GM12872 (cell line): ENCODE measurements around the gene IL20.

Source experiments
- TF ChIP-seq, protein P1 (sequence below): IDR thresholded peaks from 3 replicates; pipeline ENCODE4 v1.5.1; 2011; ENCODE audit warnings: low read depth, mild to moderate bottlenecking, low read length, moderate library complexity; ENCODE audit not compliant: insufficient read depth

IL20 gene

DNA sequence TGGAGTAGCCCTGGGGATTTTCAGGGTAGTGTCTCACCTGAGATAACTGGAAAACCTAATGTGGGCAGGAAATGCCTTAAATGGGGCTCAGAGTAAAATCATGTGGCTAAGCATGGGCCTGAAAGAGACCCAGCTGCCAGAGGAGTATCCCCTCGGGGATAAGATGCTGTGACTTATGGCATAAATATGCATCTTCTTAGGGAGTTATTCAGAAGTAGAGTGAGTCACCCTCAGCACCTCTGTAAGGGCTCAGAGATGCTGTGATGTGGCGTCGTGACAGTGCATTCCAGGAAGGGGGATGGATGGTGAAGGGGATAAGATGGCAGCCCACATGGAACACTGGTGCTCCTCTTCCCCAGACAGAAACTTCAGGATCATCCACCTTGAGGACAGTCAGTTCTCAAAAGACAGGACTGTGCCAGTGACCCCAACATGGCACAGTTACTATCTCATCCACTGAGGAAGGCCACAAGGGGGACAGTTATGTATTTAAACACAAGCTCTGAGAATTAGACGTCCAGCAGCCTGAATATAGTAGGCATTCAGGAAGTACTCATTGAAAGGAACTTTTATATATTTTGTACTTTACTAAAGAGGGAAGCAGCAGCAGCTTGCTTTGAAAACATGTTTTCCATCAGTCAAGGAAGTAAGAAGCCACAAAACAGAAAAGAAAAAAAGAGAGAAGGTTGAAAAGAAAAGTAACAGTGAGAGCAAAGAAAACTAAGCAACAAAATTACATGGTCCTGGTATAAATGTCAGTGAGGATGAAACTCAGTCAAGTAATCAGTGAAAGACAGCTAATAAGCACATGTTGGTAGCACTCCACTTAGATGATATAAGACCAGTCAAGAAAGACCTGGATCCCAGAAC is 40.1 kb downstream of the IL20 start:
- TF ChIP-seq, protein P1, sequence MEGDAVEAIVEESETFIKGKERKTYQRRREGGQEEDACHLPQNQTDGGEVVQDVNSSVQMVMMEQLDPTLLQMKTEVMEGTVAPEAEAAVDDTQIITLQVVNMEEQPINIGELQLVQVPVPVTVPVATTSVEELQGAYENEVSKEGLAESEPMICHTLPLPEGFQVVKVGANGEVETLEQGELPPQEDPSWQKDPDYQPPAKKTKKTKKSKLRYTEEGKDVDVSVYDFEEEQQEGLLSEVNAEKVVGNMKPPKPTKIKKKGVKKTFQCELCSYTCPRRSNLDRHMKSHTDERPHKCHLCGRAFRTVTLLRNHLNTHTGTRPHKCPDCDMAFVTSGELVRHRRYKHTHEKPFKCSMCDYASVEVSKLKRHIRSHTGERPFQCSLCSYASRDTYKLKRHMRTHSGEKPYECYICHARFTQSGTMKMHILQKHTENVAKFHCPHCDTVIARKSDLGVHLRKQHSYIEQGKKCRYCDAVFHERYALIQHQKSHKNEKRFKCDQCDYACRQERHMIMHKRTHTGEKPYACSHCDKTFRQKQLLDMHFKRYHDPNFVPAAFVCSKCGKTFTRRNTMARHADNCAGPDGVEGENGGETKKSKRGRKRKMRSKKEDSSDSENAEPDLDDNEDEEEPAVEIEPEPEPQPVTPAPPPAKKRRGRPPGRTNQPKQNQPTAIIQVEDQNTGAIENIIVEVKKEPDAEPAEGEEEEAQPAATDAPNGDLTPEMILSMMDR: no peak

DNA sequence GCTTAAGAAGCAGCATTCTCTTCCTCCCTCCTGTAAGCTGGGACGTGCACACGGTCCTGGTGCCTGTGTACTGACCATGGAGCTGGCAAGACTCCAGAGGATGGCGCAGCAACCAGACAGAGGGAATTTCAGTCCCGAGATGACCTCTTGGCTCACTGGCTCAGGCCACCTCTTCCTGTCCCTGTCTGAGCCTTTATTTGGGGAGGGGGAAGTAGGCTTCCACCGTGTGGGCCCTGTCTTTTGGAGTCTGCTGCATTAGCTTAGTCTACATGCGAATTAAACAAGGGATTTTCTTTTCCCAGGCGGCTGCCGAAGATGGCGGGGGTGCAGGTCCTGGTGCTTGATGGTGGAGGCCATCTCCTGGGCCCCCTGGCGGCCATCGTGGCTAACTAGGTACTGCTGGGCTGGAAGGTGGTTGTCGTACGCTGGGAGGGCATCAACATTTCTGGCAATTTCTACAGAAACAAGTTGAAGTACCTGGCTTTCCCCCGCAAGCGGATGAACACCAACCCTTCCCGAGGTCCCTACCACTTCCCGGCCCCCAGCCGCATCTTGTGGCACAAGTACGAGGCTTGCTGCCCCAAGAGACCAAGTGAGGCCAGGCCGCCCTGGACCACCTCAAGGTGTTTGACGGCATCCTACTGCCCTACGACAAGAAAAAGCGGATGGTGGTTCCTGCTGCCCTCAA is 42.0 kb downstream of the IL20 start:
- TF ChIP-seq, protein P1: peak; percentile 25; the same call in 1 of the 3 replicates

DNA sequence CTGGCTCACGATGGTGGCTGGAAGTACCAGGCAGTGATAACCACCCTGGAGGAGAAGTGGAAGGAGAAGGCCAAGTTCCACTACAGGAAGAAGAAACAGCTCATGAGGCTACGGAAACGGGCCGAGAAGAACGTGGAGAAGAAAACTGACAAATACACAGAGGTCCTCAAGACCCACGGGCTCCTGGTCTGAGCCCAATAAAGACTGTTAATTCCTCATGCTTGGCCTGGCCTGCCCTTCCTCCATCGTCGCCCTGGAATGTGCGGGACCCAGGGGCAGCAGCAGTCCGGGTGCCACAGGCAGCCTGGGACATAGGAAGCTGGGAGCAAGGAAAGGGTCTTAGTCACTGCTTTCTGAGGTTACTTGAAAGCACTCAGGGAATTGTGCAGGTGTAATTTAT is 42.6 kb downstream of the IL20 start:
- TF ChIP-seq, protein P1: no peak

DNA sequence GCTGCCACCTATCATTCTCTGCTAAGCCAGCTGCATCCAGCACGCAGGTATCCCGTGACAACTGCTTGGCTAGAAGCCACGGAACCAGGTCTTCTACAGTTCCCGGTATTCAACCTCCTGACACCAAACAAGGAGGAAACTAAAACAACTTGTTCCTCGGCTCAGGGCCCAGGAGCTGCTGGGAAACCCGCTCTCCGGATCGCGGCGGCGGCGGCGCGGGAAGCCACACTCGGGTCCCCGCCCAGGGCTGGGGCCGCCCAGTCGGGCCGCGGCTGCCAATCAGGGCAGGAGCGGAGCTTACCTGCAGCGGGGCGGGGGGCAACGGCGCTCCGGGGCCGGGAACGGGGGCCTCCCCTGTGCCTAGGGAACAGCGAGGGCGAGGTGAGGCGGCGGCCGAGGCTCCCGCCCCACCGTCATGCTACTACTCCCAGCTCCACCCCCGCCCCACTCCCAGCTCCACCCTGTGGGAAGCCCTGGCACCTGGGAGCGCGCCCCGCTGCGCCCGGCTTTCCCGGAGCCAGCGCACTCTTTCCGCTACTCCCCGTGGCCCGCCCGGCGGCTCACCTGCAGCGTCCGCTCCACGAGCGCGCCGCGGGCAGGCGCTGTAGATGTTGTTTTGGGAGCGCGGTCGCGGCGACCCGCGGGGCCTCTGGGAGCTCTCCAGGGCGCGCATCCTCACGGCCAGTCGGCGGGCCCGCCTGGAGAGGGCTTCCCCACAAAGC is 43.9 kb downstream of the IL20 start:
- TF ChIP-seq, protein P1: no peak

DNA sequence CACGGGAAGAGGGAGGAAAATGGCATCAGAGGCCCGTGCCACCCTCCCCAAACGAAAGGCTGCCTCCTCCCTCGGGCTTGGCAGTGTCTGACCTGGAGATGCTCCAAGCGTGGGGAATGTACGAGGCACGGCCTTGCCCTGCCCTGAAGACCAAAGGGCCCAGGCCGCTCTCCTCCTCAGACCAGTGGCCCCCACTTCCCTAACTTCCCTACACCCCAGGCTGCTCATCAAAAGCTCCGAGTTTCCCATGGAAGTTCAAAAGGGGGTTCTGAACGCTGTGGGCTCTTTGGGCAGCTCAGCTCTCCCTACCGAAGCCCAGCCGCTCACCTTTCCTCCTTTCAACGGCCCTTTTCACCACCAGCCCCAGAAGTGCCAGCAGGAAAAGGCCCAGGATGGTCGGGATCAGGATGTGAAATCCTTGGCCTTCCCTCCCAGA is 44.5 kb downstream of the IL20 start:
- TF ChIP-seq, protein P1: no peak

DNA sequence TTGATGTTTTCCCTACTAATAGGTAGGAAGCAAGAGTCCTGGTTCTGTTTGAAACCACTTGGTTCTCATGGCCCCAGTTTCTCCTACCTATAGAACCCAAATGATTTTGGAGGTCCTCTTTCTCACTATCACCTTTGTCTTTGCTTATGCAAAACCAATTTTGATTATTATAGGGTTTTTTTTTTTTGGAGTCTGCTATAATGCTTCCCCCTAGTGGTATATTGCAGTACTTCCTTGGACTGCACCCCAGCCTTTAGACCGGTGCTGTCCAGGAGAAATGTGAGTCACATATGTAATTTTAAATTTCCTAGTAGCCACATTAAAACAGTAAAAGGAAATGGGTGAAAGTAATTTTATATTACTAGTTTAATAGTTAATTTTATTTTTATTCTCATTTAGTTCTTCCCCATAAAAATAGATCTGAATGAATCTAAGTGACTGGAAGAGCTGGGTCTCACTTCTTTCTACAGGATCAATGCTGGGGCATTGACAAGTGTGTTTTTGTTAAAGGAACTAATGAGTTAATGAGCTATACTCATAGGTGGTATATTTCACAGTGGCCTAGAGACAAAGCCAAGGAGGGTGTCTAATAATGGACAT is 45.7 kb downstream of the IL20 start:
- TF ChIP-seq, protein P1: peak; percentile 64
